ENCODE measurements around the gene IRX2. TPM values are rescaled to one million over a fixed set of nuclear protein-coding genes. Genes with fewer than 3 reads are reported as not detected.

The IRX2 gene
- total RNA-seq, 1 donor from 2014 or later: 6.7 TPM

DNA sequence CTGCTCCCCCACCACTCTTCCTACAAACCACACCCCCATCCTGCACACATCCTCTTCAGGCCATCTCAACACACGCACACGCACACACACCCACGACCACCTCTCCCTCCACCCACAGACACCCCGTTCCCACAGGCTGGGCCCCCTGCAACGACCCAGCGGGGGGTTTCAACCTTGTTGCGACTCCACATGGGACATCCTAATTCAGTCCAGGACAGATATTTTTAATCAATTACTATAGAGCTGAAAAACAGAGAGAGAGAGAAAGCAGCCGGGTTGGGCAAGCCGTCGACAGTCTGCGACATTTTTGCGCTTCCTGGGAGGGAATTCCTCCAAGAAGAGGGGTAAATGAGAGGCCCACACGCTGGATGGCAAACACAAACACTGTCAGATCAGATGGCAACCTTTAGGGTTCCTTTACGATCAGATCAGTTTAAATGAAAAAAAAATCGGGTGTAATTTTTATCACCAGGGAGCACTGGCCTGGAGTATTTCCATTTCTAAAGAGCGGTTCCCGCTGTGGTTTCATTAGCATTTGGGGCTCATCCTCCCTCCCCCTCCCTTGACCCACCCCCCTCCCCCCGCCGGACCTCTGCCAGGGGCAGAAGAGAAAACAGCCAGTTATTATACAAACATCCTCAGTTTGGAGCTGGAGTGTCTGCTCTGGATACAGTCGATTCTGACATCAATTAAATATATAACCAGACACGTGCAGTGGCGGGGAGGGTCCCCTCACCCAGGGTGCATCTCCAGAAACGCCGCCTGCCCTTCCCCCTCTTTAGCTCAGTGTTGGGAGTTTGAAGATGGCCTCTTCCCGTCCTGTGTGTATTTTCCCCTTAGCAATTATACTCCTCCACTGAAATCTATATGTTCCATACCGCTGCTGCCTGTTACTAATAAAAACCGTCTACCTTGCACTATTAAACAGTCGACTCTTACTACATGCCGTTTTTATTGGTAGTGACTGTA lies 2.3 kb upstream of the IRX2 start:
- Histone ChIP-seq H3K9ac (ENCODE audit: low read length) (peak overlapping the region; percentile 35), H3K4me1 (ENCODE audit: insufficient read depth, low read length) (peaks cover 15% of the 10 kb centered on the region), H2AFZ (ENCODE audit: low read depth, low read length) (no peak overlapping the region), H3K9me3 (ENCODE audit: insufficient read depth, low read depth, low read length) (no peaks in the 10 kb centered on the region), H4K20me1 (ENCODE audit: insufficient read depth, low read length) (peaks cover 17% of the 10 kb centered on the region), H3K79me2 (ENCODE audit: insufficient read depth, low read length) (peaks cover 36% of the 10 kb centered on the region), H3K4me2 (ENCODE audit: low read length) (peak overlapping the region; percentile 90), H3K4me3 (ENCODE audit: insufficient read depth, low read depth, low read length) (no peak overlapping the region), H3K27ac (ENCODE audit: low read depth, low read length) (peak overlapping the region; percentile 6), H3K27me3 (ENCODE audit: insufficient read depth, low read length) (peaks cover 7% of the 10 kb centered on the region), H3K36me3 (ENCODE audit: insufficient read depth, low read length) (no peaks in the 10 kb centered on the region)
- Mint-ChIP-seq H3K27ac (ENCODE audit: unreplicated experiment) (no peak overlapping the region), H3K4me1 (ENCODE audit: low read depth, unreplicated experiment) (peaks cover 17% of the 10 kb centered on the region), H3K9me3 (ENCODE audit: unreplicated experiment) (peaks cover 11% of the 10 kb centered on the region), H3K27me3 (ENCODE audit: low read depth, unreplicated experiment) (peaks cover 21% of the 10 kb centered on the region), H3K36me3 (ENCODE audit: low read depth, unreplicated experiment) (peaks cover 8% of the 10 kb centered on the region), H3K4me3 (ENCODE audit: unreplicated experiment) (peak overlapping the region; percentile 84)
- FAIRE-seq (no peak), DNase-seq (ENCODE audit: low read depth) (no peak)
- no peak for TF ChIP-seq EZH2 (IDR thresholded peaks at IDR 0.05; ENCODE audit: insufficient read depth, low read length)
- TF ChIP-seq CTCF (IDR thresholded peaks at IDR 0.05; ENCODE audit: insufficient read depth, low read depth, low read length): no peak

- H2AFZ ChIP-seq (ENCODE audit: low read depth, low read length): no peak overlapping the region
- peaks cover 7% of the 10 kb centered on the region for H3K27me3 ChIP-seq (ENCODE audit: insufficient read depth, low read length)
- Mint-ChIP-seq H3K4me3 (ENCODE audit: unreplicated experiment) (peak overlapping the region; percentile 84), H3K27me3 (ENCODE audit: low read depth, unreplicated experiment) (peaks cover 21% of the 10 kb centered on the region), H3K4me1 (ENCODE audit: low read depth, unreplicated experiment) (peaks cover 10% of the 10 kb centered on the region), H3K36me3 (ENCODE audit: low read depth, unreplicated experiment) (peaks cover 8% of the 10 kb centered on the region), H3K9me3 (ENCODE audit: unreplicated experiment) (peaks cover 11% of the 10 kb centered on the region), H3K27ac (ENCODE audit: unreplicated experiment) (peak overlapping the region; percentile 76)
- H3K27ac ChIP-seq (ENCODE audit: low read depth, low read length): no peak overlapping the region
- H4K20me1 ChIP-seq (ENCODE audit: insufficient read depth, low read length): peaks cover 21% of the 10 kb centered on the region
- DNase-seq (ENCODE audit: low read depth): no peak
- no peak for FAIRE-seq
- peaks cover 15% of the 10 kb centered on the region for H3K4me1 ChIP-seq (ENCODE audit: insufficient read depth, low read length)
- peak overlapping the region; percentile 56 for H3K4me3 ChIP-seq (ENCODE audit: insufficient read depth, low read depth, low read length)
- TF ChIP-seq EZH2 (IDR thresholded peaks at IDR 0.05; ENCODE audit: insufficient read depth, low read length): no peak
- TF ChIP-seq CTCF (IDR thresholded peaks at IDR 0.05; ENCODE audit: insufficient read depth, low read depth, low read length): no peak
- no peaks in the 10 kb centered on the region for H3K9me3 ChIP-seq (ENCODE audit: insufficient read depth, low read depth, low read length)
- peak overlapping the region; percentile 82 for H3K4me2 ChIP-seq (ENCODE audit: low read length)
- H3K9ac ChIP-seq (ENCODE audit: low read length): peak overlapping the region; percentile 72
- H3K36me3 ChIP-seq (ENCODE audit: insufficient read depth, low read length): no peaks in the 10 kb centered on the region
- peaks cover 44% of the 10 kb centered on the region for H3K79me2 ChIP-seq (ENCODE audit: insufficient read depth, low read length)
Observed at GRCh38 chr5:2752821-2753439, 1.5 kb upstream of the IRX2 start.

Measured in astrocyte (in vitro differentiated cells and primary cell).